HEK293T (cell line): Measurements from ENCODE around the gene UBD.

Source experiments
- ARNT ChIP-seq: fragments of 450-650 bp; IDR thresholded peaks from 2 replicates; pipeline ENCODE4 v1.6.1; 2017; ENCODE audit warnings: mild to moderate bottlenecking
- BHLHE40 ChIP-seq: fragments of 450-650 bp; IDR thresholded peaks from 2 replicates; pipeline ENCODE4 v1.6.1; 2016; ENCODE audit warnings: mild to moderate bottlenecking, moderate library complexity, borderline replicate concordance
- CTBP1 ChIP-seq: fragments of 450-650 bp; IDR thresholded peaks from 2 replicates; pipeline ENCODE4 v1.6.1; 2016; ENCODE audit warnings: borderline replicate concordance
- ELF4 ChIP-seq: fragments of 450-650 bp; IDR thresholded peaks from 2 replicates; pipeline ENCODE4 v1.6.1; 2017; ENCODE audit warnings: antibody characterized with exemption
- FOXA1 ChIP-seq: fragments of 450-650 bp; IDR thresholded peaks from 2 replicates; pipeline ENCODE4 v1.6.1; 2016; ENCODE audit warnings: mild to moderate bottlenecking
- HDGF ChIP-seq: fragments of 450-650 bp; IDR thresholded peaks from 2 replicates; pipeline ENCODE4 v1.6.1; 2017; ENCODE audit warnings: antibody characterized with exemption, borderline replicate concordance
- NFRKB ChIP-seq: fragments of 450-650 bp; IDR thresholded peaks from 2 replicates; pipeline ENCODE4 v1.6.1; 2016; ENCODE audit warnings: mild to moderate bottlenecking, moderate library complexity
- SP1 ChIP-seq: fragments of 450-650 bp; IDR thresholded peaks from 2 replicates; pipeline ENCODE4 v1.6.1; 2017
- SUZ12 ChIP-seq: fragments of 450-650 bp; IDR thresholded peaks from 2 replicates; pipeline ENCODE4 v1.6.1; 2016; ENCODE audit warnings: mild to moderate bottlenecking
- ZNF384 ChIP-seq: fragments of 450-650 bp; IDR thresholded peaks from 2 replicates; pipeline ENCODE4 v1.6.1; 2016

- TF ChIP-seq FOXA1 (no peak), SP1 (no peak), CTBP1 (no peak), NFRKB (no peak), ZNF384 (no peak), ELF4 (no peak), HDGF (no peak), SUZ12 (no peak), BHLHE40 (no peak), ARNT (no peak)
Observed at GRCh38 chr6:29517245-29517644, 42.3 kb downstream of the UBD start.
